ENCODE measurements around the gene PACRG. TPM values are rescaled to one million over a fixed set of nuclear protein-coding genes. Genes with fewer than 3 reads are reported as not detected.

PACRG gene
- total RNA-seq, 1 experiment from 2014 or later: 0.26 TPM

- Histone ChIP-seq H2BK5ac (ENCODE audit: insufficient read length, low read length) (no peak overlapping the region), H2AFZ (ENCODE audit: low read length) (no peak overlapping the region), H3K27me3 (ENCODE audit: insufficient read depth, low read length) (no peaks in the 10 kb centered on the region), H4K5ac (ENCODE audit: insufficient read length, low read depth, low read length) (no peak overlapping the region), H3K27ac (ENCODE audit: insufficient read length, low read depth, low read length) (no peak overlapping the region), H3K4me1 (ENCODE audit: insufficient read depth, low read length) (peaks cover 2% of the 10 kb centered on the region; the same call in 1 of the 2 replicates), H3K23ac (ENCODE audit: insufficient read length, low read depth, low read length) (no peak overlapping the region), H3K18ac (ENCODE audit: insufficient read length, low read depth, low read length) (no peak overlapping the region), H3K14ac (ENCODE audit: insufficient read depth, low read length) (no peak overlapping the region), H3K23me2 (ENCODE audit: insufficient read length, low read depth, low read length, poor library complexity, severe bottlenecking) (no peaks in the 10 kb centered on the region), H3K4me2 (ENCODE audit: insufficient read depth, insufficient read length, low read length) (no peak overlapping the region), H3K9me3 (ENCODE audit: control insufficient read depth, low read depth, low read length) (no peaks in the 10 kb centered on the region), H3K79me2 (ENCODE audit: insufficient read depth, low read length) (no peaks in the 10 kb centered on the region), H3T11ph (ENCODE audit: low read length) (no peak overlapping the region), H2BK20ac (ENCODE audit: low read depth, low read length, poor library complexity, severe bottlenecking) (no peak overlapping the region), H3K9ac (ENCODE audit: extremely low read depth, insufficient read length, low read length) (no peak overlapping the region), H2BK12ac (ENCODE audit: insufficient read length, low read depth, low read length) (no peak overlapping the region), H4K8ac (replicated peaks; ENCODE audit: insufficient read length, low read depth, low read length) (no peak overlapping the region), H2BK120ac (ENCODE audit: low read depth, low read length, poor library complexity, severe bottlenecking) (no peak overlapping the region), H4K91ac (ENCODE audit: insufficient read length, low read depth, low read length) (no peak overlapping the region), H3K4ac (ENCODE audit: low read depth, low read length) (no peak overlapping the region), H2BK15ac (ENCODE audit: low read depth, low read length) (no peak overlapping the region), H3K56ac (ENCODE audit: insufficient read length, low read depth, low read length) (no peak overlapping the region), H4K20me1 (ENCODE audit: control insufficient read depth, insufficient read depth, insufficient read length) (no peaks in the 10 kb centered on the region), H2AK5ac (ENCODE audit: insufficient read length, low read length) (no peak overlapping the region), H3K79me1 (ENCODE audit: insufficient read depth, low read depth, low read length, poor library complexity, severe bottlenecking) (no peaks in the 10 kb centered on the region)
- Mint-ChIP-seq H3K4me1 (peaks cover 10 to 11% of the 10 kb centered on the region in 2 experiments), H3K9me3 (no peaks in the 10 kb centered on the region), H3K4me3 (no peak overlapping the region), H3K36me3 (ENCODE audit: insufficient read depth in 1 of 3, low read depth in 3 of 3) (no peaks in the 10 kb centered on the region), H3K27me3 (ENCODE audit: low read depth) (no peaks in the 10 kb centered on the region), H3K27ac (no peak overlapping the region)
- no CpG with 5 or more reads among the region's 7 CpGs for WGBS (ENCODE audit: extremely low coverage, insufficient read length, low lambda C conversion rate)
- no peak for DNase-seq
- no peak for TF ChIP-seq CTCF (conservative IDR thresholded peaks at IDR 0.05)
Observed at GRCh38 chr6:163078712-163079111, 350.9 kb downstream of the PACRG start.
